Measurements from ENCODE around the gene HTR1A.

The HTR1A gene

DNA sequence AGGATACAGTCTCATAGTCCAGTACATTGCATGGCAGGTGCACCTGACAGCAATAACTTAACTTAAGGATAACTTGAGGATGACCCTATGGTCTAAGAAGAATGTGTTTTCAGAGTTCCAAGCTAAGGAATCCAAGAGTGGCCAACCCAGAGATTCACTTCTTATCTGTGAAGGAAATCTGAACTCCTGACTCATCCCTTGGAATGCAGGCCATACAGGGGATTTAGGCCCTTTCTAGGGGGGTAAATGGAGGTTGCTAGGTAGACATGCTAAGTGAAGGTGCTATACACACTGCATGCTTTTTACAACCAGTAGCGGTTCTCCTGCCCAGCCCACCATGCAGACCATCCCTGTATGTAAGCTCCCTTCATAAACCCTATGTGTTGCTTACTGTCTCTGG lies 50.4 kb downstream of the HTR1A start:
- TF ChIP-seq, protein P1, sequence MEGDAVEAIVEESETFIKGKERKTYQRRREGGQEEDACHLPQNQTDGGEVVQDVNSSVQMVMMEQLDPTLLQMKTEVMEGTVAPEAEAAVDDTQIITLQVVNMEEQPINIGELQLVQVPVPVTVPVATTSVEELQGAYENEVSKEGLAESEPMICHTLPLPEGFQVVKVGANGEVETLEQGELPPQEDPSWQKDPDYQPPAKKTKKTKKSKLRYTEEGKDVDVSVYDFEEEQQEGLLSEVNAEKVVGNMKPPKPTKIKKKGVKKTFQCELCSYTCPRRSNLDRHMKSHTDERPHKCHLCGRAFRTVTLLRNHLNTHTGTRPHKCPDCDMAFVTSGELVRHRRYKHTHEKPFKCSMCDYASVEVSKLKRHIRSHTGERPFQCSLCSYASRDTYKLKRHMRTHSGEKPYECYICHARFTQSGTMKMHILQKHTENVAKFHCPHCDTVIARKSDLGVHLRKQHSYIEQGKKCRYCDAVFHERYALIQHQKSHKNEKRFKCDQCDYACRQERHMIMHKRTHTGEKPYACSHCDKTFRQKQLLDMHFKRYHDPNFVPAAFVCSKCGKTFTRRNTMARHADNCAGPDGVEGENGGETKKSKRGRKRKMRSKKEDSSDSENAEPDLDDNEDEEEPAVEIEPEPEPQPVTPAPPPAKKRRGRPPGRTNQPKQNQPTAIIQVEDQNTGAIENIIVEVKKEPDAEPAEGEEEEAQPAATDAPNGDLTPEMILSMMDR (IDR thresholded peaks at IDR 0.05; ENCODE audit: low read depth, low read length, missing control alignments): no peak
- no peak overlapping the region for H3K4me3 ChIP-seq (replicated peaks; ENCODE audit: low read depth, low read length)
- no peak for DNase-seq (ENCODE audit: extremely low read depth, low read depth)

All from HFF-Myc (cell line).